K562 (cell line): ENCODE measurements around the gene ITIH6. TPM values are rescaled to one million over a fixed set of nuclear protein-coding genes. Genes with fewer than 3 reads are reported as not detected.

Source experiments
- ATAC-seq: fragments of 200-7000 bp; cut with Tn5 transposase; 3 replicates; pipeline ENCODE4 v1.9.1; 2020; ENCODE audit warnings: moderate library complexity
- BruUV-seq: library from RNA; stranded (reverse); fragments of 400-500 nt; replicated peaks from 2 replicates; lab custom pipeline; 2021; lab: Mats Ljungman, UMichigan
- CTCF ChIA-PET: fragments of 300-600 bp; formaldehyde crosslinking; extraction: SDS; loops from one replicate; lab custom pipeline; 2021; ENCODE audit warnings: low intra/inter-chr PET ratio; lab: Yijun Ruan, JAX
- POLR2A ChIA-PET: fragments of 300-600, 350-650 bp; sonication (Branson Sonifier 250); formaldehyde crosslinking; extraction: SDS; loops from one replicate; lab custom pipeline; 2021; ENCODE audit warnings: antibody characterized with exemption, inconsistent platforms; lab: Yijun Ruan, JAX
- DNase-seq, 4 experiments: peaks; one replicate each; pipeline versions ENCODE4 v3.0.0 to v3.0.0-alpha.2; 2011 to 2018; ENCODE audit warnings: low spot score in 3 of 4, mixed read lengths in 3 of 4; ENCODE audit errors: extremely low read depth in 1 of 4
- FAIRE-seq: peaks from 2 replicates; lab custom pipeline; 2011; peaks lifted over from hg19 to GRCh38; lab: Jason Lieb, UNC
- H2AFZ ChIP-seq: 2 replicates; pipeline ENCODE4 v1.6.0; 2011; ENCODE audit warnings: low read depth, low read length, control low read depth, inconsistent platforms
- H3K27ac ChIP-seq: fragments of 200-600 bp; 3 replicates; pipeline ENCODE4 v1.8.0; 2011; ENCODE audit warnings: low read depth, mild to moderate bottlenecking, control low read depth, inconsistent platforms, low read length, moderate library complexity, mixed read lengths; ENCODE audit errors: extremely low read depth
- H3K27me3 ChIP-seq, 2 experiments: fragments of 300-600 bp in 1 of 2; 2 replicates in 1 of 2; 3 replicates in 1 of 2; pipeline versions ENCODE4 v1.6.0 to v1.8.0; 2011; ENCODE audit warnings: inconsistent platforms in 2 of 2, low read length in 2 of 2, mild to moderate bottlenecking in 1 of 2, mixed read lengths in 1 of 2, moderate library complexity in 1 of 2; ENCODE audit not compliant: control insufficient read depth in 2 of 2, insufficient read depth in 2 of 2
- H3K36me3 ChIP-seq: fragments of 300-600 bp; 3 replicates; pipeline ENCODE4 v1.8.0; 2011; ENCODE audit warnings: mild to moderate bottlenecking, low read length, inconsistent platforms; ENCODE audit not compliant: control insufficient read depth, insufficient read depth
- H3K4me1 ChIP-seq, 2 experiments: fragments of 200-600 bp in 1 of 2; replicated peaks in 1 of 2; 2 replicates in 1 of 2; 3 replicates in 1 of 2; pipeline versions ENCODE4 v1.5.1 to v1.8.0; 2011; ENCODE audit warnings: inconsistent platforms in 2 of 2, low read length in 2 of 2, mild to moderate bottlenecking in 1 of 2, mixed read lengths in 1 of 2, moderate library complexity in 1 of 2; ENCODE audit not compliant: control insufficient read depth in 2 of 2, insufficient read depth in 2 of 2
- H3K4me2 ChIP-seq: 2 replicates; pipeline ENCODE4 v1.6.1; 2011; ENCODE audit warnings: low read length, control low read depth, inconsistent platforms, mixed read lengths; ENCODE audit not compliant: insufficient read depth
- H3K4me3 ChIP-seq: fragments of 200-600 bp; sonication (generic), shearing (Covaris generic); 2 replicates; pipeline ENCODE4 v1.5.1; 2016; ENCODE audit warnings: control low read depth, inconsistent platforms
- H3K79me2 ChIP-seq: fragments of 200-600 bp; 3 replicates; pipeline ENCODE4 v1.8.0; 2011; ENCODE audit warnings: low read length, inconsistent platforms; ENCODE audit not compliant: control insufficient read depth, insufficient read depth
- H3K9ac ChIP-seq, 2 experiments: 2 replicates each; pipeline versions ENCODE4 v1.6.0 to v1.6.1; 2011; ENCODE audit warnings: low read depth in 2 of 2, low read length in 2 of 2, control low read depth in 1 of 2, inconsistent platforms in 1 of 2, mild to moderate bottlenecking in 1 of 2, mixed read lengths in 1 of 2; ENCODE audit not compliant: insufficient read depth in 1 of 2
- H3K9me1 ChIP-seq: one replicate; pipeline ENCODE4 v1.6.0; 2011; ENCODE audit warnings: inconsistent platforms, mild to moderate bottlenecking, low read length, moderate library complexity; ENCODE audit not compliant: control insufficient read depth, insufficient read depth
- H3K9me3 ChIP-seq: replicated peaks from 2 replicates; pipeline ENCODE4 v1.5.1; 2011; ENCODE audit warnings: low read depth, low read length, inconsistent platforms; ENCODE audit not compliant: control insufficient read depth, insufficient read depth
- H4K20me1 ChIP-seq: replicated peaks from 2 replicates; pipeline ENCODE4 v1.6.1; 2011; ENCODE audit warnings: low read length, inconsistent platforms, mixed read lengths; ENCODE audit not compliant: control insufficient read depth, insufficient read depth
- AFF4 ChIP-seq: sonication (generic); formaldehyde crosslinking; IDR thresholded peaks from 2 replicates; pipeline ENCODE4 v1.8.0; 2023; ENCODE audit warnings: mild to moderate bottlenecking, missing genetic modification reagents
- HES1 ChIP-seq: fragments of 450-650 bp; IDR thresholded peaks from 2 replicates; pipeline ENCODE4 v1.6.1; 2016; ENCODE audit warnings: low read depth, mild to moderate bottlenecking, moderate library complexity
- MAFK ChIP-seq: IDR thresholded peaks from 2 replicates; pipeline ENCODE4 v1.6.1; 2011; ENCODE audit warnings: low read length, improper control_type of control experiment
- NFE2L1 ChIP-seq: fragments of 450-650 bp; IDR thresholded peaks from 2 replicates; pipeline ENCODE4 v1.6.1; 2016; ENCODE audit warnings: missing genetic modification characterization, low read depth, mild to moderate bottlenecking, missing compliant biosample characterization, moderate library complexity, borderline replicate concordance
- POLR2AphosphoS2 ChIP-seq: IDR thresholded peaks from 2 replicates; pipeline ENCODE4 v1.6.1; 2012; ENCODE audit warnings: low read length, improper control_type of control experiment
- PTRF ChIP-seq: fragments of 450-650 bp; IDR thresholded peaks from 2 replicates; pipeline ENCODE4 v1.6.1; 2016; ENCODE audit warnings: mild to moderate bottlenecking, missing genetic modification characterization, missing compliant biosample characterization
- TARDBP ChIP-seq: fragments of 450-650 bp; IDR thresholded peaks from 2 replicates; pipeline ENCODE4 v1.6.1; 2016
- ZNF143 ChIP-seq: sonication (generic); formaldehyde crosslinking; IDR thresholded peaks from 2 replicates; pipeline ENCODE4 v1.9.0; 2022; ENCODE audit warnings: mild to moderate bottlenecking, missing genetic modification reagents
- ZNF184 ChIP-seq: sonication (generic); formaldehyde crosslinking; IDR thresholded peaks from 2 replicates; pipeline ENCODE4 v1.5.0; 2020; ENCODE audit warnings: missing genetic modification reagents
- ZNF253 ChIP-seq: fragments of 250-450 bp; sonication (Bioruptor Pico); conservative IDR thresholded peaks from 2 replicates; pipeline ENCODE4 v1.6.1; 2021; ENCODE audit warnings: mild to moderate bottlenecking
- ZNF436 ChIP-seq: fragments of 250-450, 450-650 bp; sonication (Bioruptor Pico); formaldehyde crosslinking; IDR thresholded peaks from 2 replicates; pipeline ENCODE4 v1.7.0; 2020; ENCODE audit warnings: mild to moderate bottlenecking
- ZNF445 ChIP-seq: fragments of 250-450 bp; sonication (Bioruptor Pico); IDR thresholded peaks from 2 replicates; pipeline ENCODE4 v1.4.0; 2020; ENCODE audit warnings: low read depth, mild to moderate bottlenecking, moderate library complexity
- ZNF696 ChIP-seq: fragments of 250-450 bp; sonication (Bioruptor Pico); conservative IDR thresholded peaks from 2 replicates; pipeline ENCODE4 v1.4.0; 2020; ENCODE audit warnings: mild to moderate bottlenecking, moderate library complexity
- WGBS: fragments of 100-300 bp; shearing (Covaris generic); methylation state at CpG from one replicate; pipeline ENCODE4 v1.1.6; 2016; ENCODE audit warnings: low coverage, mixed read lengths; ENCODE audit not compliant: insufficient coverage; ENCODE audit errors: missing lambda C conversion rate; 5-methylcytosine and 5-hydroxymethylcytosine counted together
- in situ Hi-C: fragments of 300-500 bp; cut with MboI; formaldehyde crosslinking; loops from 4 replicates; pipeline ENCODE4 v1.15.0; 2018; ENCODE audit warnings: inconsistent platforms, mixed read lengths
- intact Hi-C: fragments of 100-400 bp; cut with micrococcal nuclease; formaldehyde crosslinking; loops from 2 replicates; pipeline ENCODE4 v1.14.2; 2022
- polyA plus RNA-seq, 8 experiments: library from polyadenylated mRNA; depleted of rRNA in 4 of 8; stranded (reverse) in 5 of 8; unstranded in 3 of 8; fragments of >200 nt; fragmentation: Nextera tagmentation in 2 of 8; fragmentation: Illumina TruSeq in 1 of 8; extraction: Ambion mirVana in 2 of 8; extraction: Trizol in 1 of 8; gene quantifications; 2 replicates each; pipeline versions ENCODE4 v1.2.1 to v1.2.3, GENCODE V29; 2011 to 2014; ENCODE audit warnings: inconsistent platforms in 1 of 8, missing spikeins in 1 of 8
- total RNA-seq, 7 experiments: library from RNA; depleted of rRNA in 6 of 7; stranded (reverse); fragments of >200 nt in 6 of 7; fragmentation: Illumina TruSeq in 2 of 7; extraction: Trizol in 2 of 7; gene quantifications; 2 replicates each; pipeline versions ENCODE4 v1.2.1 to v1.2.3, GENCODE V29; 2011 to 2021; ENCODE audit warnings: low replicate concordance in 1 of 7

Gene ITIH6
- total and polyA plus RNA-seq, 9 of the 15 experiments (the other 6 are each of a cell fraction or from before 2014, with no cell fraction given), result 0.03 TPM; not detected in 8

GRCh38 chrX:54746928-54747327 lies 51.1 kb downstream of the ITIH6 start:
- no peak overlapping the region for H2AFZ ChIP-seq
- H3K9me3 ChIP-seq, result no peaks in the 10 kb centered on the region
- 0% methylated on average over 2 of the region's 2 CpGs for WGBS
- FAIRE-seq (no peak), ATAC-seq (no peak), DNase-seq (no peak)
- H4K20me1 ChIP-seq, result no peaks in the 10 kb centered on the region
- H3K4me1 ChIP-seq, result no peaks in the 10 kb centered on the region
- H3K9ac ChIP-seq, result no peak overlapping the region
- H3K27me3 ChIP-seq, result peaks cover 0 to 18% of the 10 kb centered on the region in 2 experiments; a peak in 2 of 5 replicates
- H3K27ac ChIP-seq, result no peak overlapping the region
- H3K79me2 ChIP-seq, result no peaks in the 10 kb centered on the region
- in situ Hi-C loops (no loop called here), intact Hi-C loops (no loop called here)
- no TSS peak for BruUV-seq
- H3K4me3 ChIP-seq, result no peak overlapping the region
- CTCF ChIA-PET, result no interaction called here
- no peaks in the 10 kb centered on the region for H3K9me1 ChIP-seq
- POLR2A ChIA-PET, result no interaction called here
- TF ChIP-seq ZNF696 (CRISPR knock-in tag), result no peak
- no peak for TF ChIP-seq ZNF436 (CRISPR knock-in tag)
- TF ChIP-seq ZNF445 (CRISPR knock-in tag), result no peak
- TF ChIP-seq NFE2L1 (tag), result no peak
- no peak for TF ChIP-seq HES1
- TF ChIP-seq MAFK, result no peak
- no peak for TF ChIP-seq ZNF253 (CRISPR knock-in tag)
- no peak for TF ChIP-seq ZNF184
- no peak for TF ChIP-seq TARDBP
- TF ChIP-seq ZNF143 (CRISPR knock-in tag), result no peak
- TF ChIP-seq AFF4, result no peak
- TF ChIP-seq POLR2AphosphoS2, result no peak
- TF ChIP-seq PTRF (tag), result no peak
- no peaks in the 10 kb centered on the region for H3K36me3 ChIP-seq
- no peak overlapping the region for H3K4me2 ChIP-seq
